Stimulated activated memory B cell treated with anti-CD40 and anti-IgM and Interleukin-4, amounts not matched to agents 10 μg/mL and 1 μg/mL and 100 μg/mL, for 72 hours (primary cell): ENCODE measurements around the gene HLA-G.
"Not testable (repeated sequence)": the region's sequence is repeated elsewhere in the genome, so short reads cannot be mapped to it uniquely, and the experiment has no call there.

Source experiments
- ATAC-seq: fragments of 150-1000 bp; cut with Tn5 transposase; 2 replicates; pipeline ENCODE4 v1.10.0; 2021
- H3K27ac Mint-ChIP-seq: one replicate; pipeline ENCODE4 v1.8.0; 2022; ENCODE audit warnings: mild to moderate bottlenecking, mixed read lengths
- H3K27me3 Mint-ChIP-seq: one replicate; pipeline ENCODE4 v1.8.0; 2022; ENCODE audit warnings: mixed read lengths
- H3K36me3 Mint-ChIP-seq: one replicate; pipeline ENCODE4 v1.8.0; 2022; ENCODE audit warnings: mixed read lengths
- H3K4me1 Mint-ChIP-seq: one replicate; pipeline ENCODE4 v1.8.0; 2022; ENCODE audit warnings: mixed read lengths
- H3K4me3 Mint-ChIP-seq: one replicate; pipeline ENCODE4 v1.8.0; 2022; ENCODE audit warnings: mild to moderate bottlenecking, moderate library complexity, mixed read lengths
- H3K9me3 Mint-ChIP-seq: one replicate; pipeline ENCODE4 v1.8.0; 2022; ENCODE audit warnings: mixed read lengths

HLA-G gene

GRCh38 chr6:29875257-29875656 is 47.6 kb downstream of the HLA-G start:
- H3K36me3 Mint-ChIP-seq, result peaks cover 32% of the 10 kb centered on the region
- H3K27me3 Mint-ChIP-seq, result no peaks in the 10 kb centered on the region
- no peak overlapping the region for H3K27ac Mint-ChIP-seq
- ATAC-seq, result no peak
- H3K4me1 Mint-ChIP-seq, result no peaks in the 10 kb centered on the region
- H3K4me3 Mint-ChIP-seq, result no peak overlapping the region
- peaks cover 7% of the 10 kb centered on the region for H3K9me3 Mint-ChIP-seq

GRCh38 chr6:29875734-29876133 is 48.1 kb downstream of the HLA-G start:
- peaks cover 32% of the 10 kb centered on the region for H3K36me3 Mint-ChIP-seq
- not testable (repeated sequence) for H3K27ac Mint-ChIP-seq, ATAC-seq, H3K4me3 Mint-ChIP-seq, H3K9me3 Mint-ChIP-seq, H3K4me1 Mint-ChIP-seq, H3K27me3 Mint-ChIP-seq
